T-helper 17 cell (primary cell): ENCODE measurements around the gene CUX1. TPM values are rescaled to one million over a fixed set of nuclear protein-coding genes. Genes with fewer than 3 reads are reported as not detected.
"Not testable (repeated sequence)": the region's sequence is repeated elsewhere in the genome, so short reads cannot be mapped to it uniquely, and the experiment has no call there.

ENCODE experiments used
- ATAC-seq: fragments of 150-1000 bp; cut with Tn5 transposase; 2 replicates; pipeline ENCODE4 v1.10.0; 2021; ENCODE audit warnings: mild to moderate bottlenecking, moderate library complexity
- DNase-seq, 3 donors: peaks; one replicate each; pipeline versions ENCODE4 v3.0.0 to v3.0.0-alpha.2; 2020 to 2021
- H3K9me3 ChIP-seq: one replicate; pipeline ENCODE4 v1.7.0; 2013; ENCODE audit warnings: low read length, mild to moderate bottlenecking; ENCODE audit not compliant: control insufficient read depth, poor library complexity, severe bottlenecking
- H3K27ac Mint-ChIP-seq: one replicate; pipeline ENCODE4 v1.8.0; 2022; ENCODE audit warnings: mild to moderate bottlenecking, moderate library complexity, mixed read lengths
- H3K27me3 Mint-ChIP-seq: one replicate; pipeline ENCODE4 v1.8.0; 2022; ENCODE audit warnings: mixed read lengths
- H3K36me3 Mint-ChIP-seq: one replicate; pipeline ENCODE4 v1.8.0; 2022; ENCODE audit warnings: low read depth, mixed read lengths
- H3K4me1 Mint-ChIP-seq: one replicate; pipeline ENCODE4 v1.8.0; 2022; ENCODE audit warnings: mild to moderate bottlenecking, mixed read lengths
- H3K4me3 Mint-ChIP-seq: one replicate; pipeline ENCODE4 v1.8.0; 2022; ENCODE audit warnings: mild to moderate bottlenecking, moderate library complexity, mixed read lengths
- total RNA-seq, 4 donors: library from RNA in 2 of 4; stranded (reverse) in 2 of 4; gene quantifications; one replicate each; pipeline ENCODE4 v1.2.3 and lab custom pipeline; 2022 to 2026

Gene CUX1
- total RNA-seq, 2 donors from 2014 or later, result 35.6 to 52.8 TPM

DNA sequence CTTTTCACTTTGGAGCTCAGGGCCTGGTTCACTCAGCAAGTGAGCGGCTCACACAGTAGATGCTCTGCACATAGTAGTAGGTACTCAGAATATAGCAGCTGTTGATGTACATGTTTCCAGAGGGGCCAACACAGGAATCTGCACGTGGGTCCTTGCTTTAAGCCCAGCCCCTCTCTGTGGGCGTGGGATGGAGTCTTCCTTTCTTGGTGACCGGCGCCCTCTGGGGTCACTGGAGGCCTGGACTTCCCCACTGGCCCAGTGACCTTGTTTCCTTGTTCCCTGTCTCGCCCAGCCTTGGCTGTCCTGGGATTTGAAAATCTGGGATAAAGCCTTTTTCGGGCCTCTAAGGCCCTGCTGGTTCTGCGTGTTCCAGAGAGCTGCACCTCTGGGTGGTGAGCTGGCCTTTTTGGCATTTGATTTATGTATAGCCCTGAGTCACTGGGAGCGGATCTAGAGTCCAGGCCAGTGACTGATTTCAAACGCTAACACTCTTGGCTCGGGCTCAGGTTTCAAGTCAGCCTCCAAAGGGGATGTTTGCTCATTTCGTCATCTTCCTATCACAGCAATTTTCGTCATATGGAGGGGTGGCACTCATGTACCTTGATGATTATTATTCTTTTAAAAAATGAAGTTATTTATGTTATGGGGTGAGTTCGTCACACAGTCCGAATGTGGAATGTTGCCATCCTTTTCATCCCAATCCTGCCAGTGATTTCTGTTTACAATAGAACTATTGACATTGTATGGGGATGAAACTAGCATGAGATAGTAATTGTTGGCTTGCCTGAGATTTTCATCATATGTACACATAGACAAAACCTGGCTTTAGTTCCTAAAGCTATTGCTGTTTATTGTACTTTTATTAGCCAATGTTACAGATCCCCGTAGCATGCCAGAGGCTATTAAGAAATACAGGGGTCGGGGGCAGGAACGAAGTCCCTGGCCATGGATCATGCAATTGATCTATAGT lies 65.5 kb downstream of the CUX1 start:
- ATAC-seq, result no peak
- peaks cover 24% of the 10 kb centered on the region for H3K4me1 Mint-ChIP-seq

GRCh38 chr7:101884671-101885596 lies 67.5 kb downstream of the CUX1 start:
- H3K9me3 ChIP-seq, result no peaks in the 10 kb centered on the region
- peak overlapping the region; percentile 81 for H3K4me3 Mint-ChIP-seq
- DNase-seq (no peak), ATAC-seq (peak; percentile 61)
- no peaks in the 10 kb centered on the region for H3K36me3 Mint-ChIP-seq
- H3K27me3 Mint-ChIP-seq, result no peaks in the 10 kb centered on the region
- H3K27ac Mint-ChIP-seq, result peak overlapping the region; percentile 97
- peaks cover 28% of the 10 kb centered on the region for H3K4me1 Mint-ChIP-seq

More for the DNA sequence above, 65.5 kb downstream of the CUX1 start:
- H3K27me3 Mint-ChIP-seq, result no peaks in the 10 kb centered on the region
- no peak overlapping the region for H3K4me3 Mint-ChIP-seq
- H3K9me3 ChIP-seq, result no peaks in the 10 kb centered on the region
- H3K36me3 Mint-ChIP-seq, result no peaks in the 10 kb centered on the region
- DNase-seq, result no peak
- H3K27ac Mint-ChIP-seq, result no peak overlapping the region

- no peak for DNase-seq
- H3K27me3 Mint-ChIP-seq, result no peaks in the 10 kb centered on the region
- H3K4me3 Mint-ChIP-seq, result no peak overlapping the region
- H3K36me3 Mint-ChIP-seq, result no peaks in the 10 kb centered on the region
- H3K27ac Mint-ChIP-seq, result peak overlapping the region; percentile 97
- peaks cover 27% of the 10 kb centered on the region for H3K4me1 Mint-ChIP-seq
- no peak for ATAC-seq
- H3K9me3 ChIP-seq, result no peaks in the 10 kb centered on the region
Observed at GRCh38 chr7:101885597-101885955, 68.2 kb downstream of the CUX1 start.

- H3K4me1 Mint-ChIP-seq, result peaks cover 30% of the 10 kb centered on the region
- H3K36me3 Mint-ChIP-seq, H3K27me3 Mint-ChIP-seq, H3K4me3 Mint-ChIP-seq, DNase-seq, H3K9me3 ChIP-seq, ATAC-seq, H3K27ac Mint-ChIP-seq: not testable (repeated sequence)
Observed at GRCh38 chr7:101887352-101887751, 69.9 kb downstream of the CUX1 start.

DNA sequence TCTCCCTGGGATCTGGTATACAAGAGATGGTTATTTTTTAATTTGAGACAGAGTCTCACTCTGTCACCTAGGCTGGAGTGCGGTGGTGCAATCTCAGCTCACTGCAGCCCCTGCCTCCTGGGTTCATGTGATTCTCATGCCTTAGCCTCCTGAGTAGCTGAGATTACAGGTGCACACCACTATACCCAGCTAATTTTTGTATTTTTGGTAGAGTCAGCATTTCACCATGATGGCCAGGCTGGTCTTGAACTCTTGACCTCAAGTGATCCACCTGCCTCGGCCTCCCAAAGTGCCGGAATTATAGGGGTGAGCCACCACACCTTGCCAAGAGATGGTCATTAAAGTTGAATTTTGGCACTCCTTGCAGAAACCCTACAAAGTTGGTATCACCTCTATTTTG lies 71.1 kb downstream of the CUX1 start:
- not testable (repeated sequence) for ATAC-seq, H3K9me3 ChIP-seq, H3K36me3 Mint-ChIP-seq, DNase-seq, H3K27ac Mint-ChIP-seq, H3K27me3 Mint-ChIP-seq
- H3K4me3 Mint-ChIP-seq, result peak overlapping the region; percentile 36
- peaks cover 32% of the 10 kb centered on the region for H3K4me1 Mint-ChIP-seq

GRCh38 chr7:101890749-101891523 lies 73.5 kb downstream of the CUX1 start:
- DNase-seq (no peak), ATAC-seq (no peak)
- Mint-ChIP-seq H3K27ac (no peak overlapping the region), H3K36me3 (no peaks in the 10 kb centered on the region), H3K4me3 (no peak overlapping the region), H3K4me1 (peaks cover 22% of the 10 kb centered on the region), H3K27me3 (no peaks in the 10 kb centered on the region)
- H3K9me3 ChIP-seq, result no peaks in the 10 kb centered on the region

GRCh38 chr7:101891936-101892640 lies 74.7 kb downstream of the CUX1 start:
- H3K9me3 ChIP-seq, result no peaks in the 10 kb centered on the region
- H3K27me3 Mint-ChIP-seq, result no peaks in the 10 kb centered on the region
- DNase-seq (no peak), ATAC-seq (no peak)
- H3K36me3 Mint-ChIP-seq, result no peaks in the 10 kb centered on the region
- no peak overlapping the region for H3K4me3 Mint-ChIP-seq
- H3K4me1 Mint-ChIP-seq, result peaks cover 22% of the 10 kb centered on the region
- H3K27ac Mint-ChIP-seq, result no peak overlapping the region

DNA sequence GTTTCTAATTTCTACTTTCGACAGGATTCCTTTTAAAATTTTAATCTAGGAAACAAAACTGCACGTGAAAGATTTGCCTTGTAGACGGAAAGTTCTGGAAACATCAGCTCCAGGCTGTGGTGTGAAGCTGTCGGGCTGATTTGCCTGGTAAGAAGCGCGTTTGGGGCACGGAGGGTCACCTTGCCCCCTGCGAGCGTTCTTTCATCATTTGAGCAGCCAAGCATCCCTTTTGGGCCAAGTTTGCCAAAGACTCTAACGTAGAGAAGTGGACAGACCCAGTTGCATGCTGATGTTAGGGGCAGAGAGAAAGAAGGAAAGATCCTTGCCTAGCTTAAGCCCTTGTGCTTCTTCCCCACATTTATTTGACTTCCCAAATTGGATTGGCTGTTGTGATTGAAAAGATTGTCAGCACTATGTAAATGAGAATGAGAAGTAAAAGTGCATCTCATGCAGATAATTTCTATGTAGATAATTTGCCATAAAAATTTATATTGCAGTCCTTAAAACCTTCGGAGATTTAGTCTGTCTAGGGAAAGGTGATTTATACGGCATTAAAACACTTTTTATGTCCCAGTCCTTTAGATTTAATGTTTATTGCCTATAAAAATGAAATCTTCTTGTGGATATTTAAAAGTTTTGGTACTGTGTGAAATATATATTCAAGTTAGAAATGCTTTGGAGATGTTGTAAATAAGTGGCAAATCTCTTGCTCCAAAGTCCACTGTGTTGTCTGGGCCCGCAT lies 76.1 kb downstream of the CUX1 start:
- ATAC-seq, result no peak
- no peak overlapping the region for H3K27ac Mint-ChIP-seq
- no peak overlapping the region for H3K4me3 Mint-ChIP-seq
- peaks cover 18% of the 10 kb centered on the region for H3K4me1 Mint-ChIP-seq
- H3K27me3 Mint-ChIP-seq, result no peaks in the 10 kb centered on the region
- H3K36me3 Mint-ChIP-seq, result no peaks in the 10 kb centered on the region
- H3K9me3 ChIP-seq, result no peaks in the 10 kb centered on the region
- DNase-seq, result no peak

DNA sequence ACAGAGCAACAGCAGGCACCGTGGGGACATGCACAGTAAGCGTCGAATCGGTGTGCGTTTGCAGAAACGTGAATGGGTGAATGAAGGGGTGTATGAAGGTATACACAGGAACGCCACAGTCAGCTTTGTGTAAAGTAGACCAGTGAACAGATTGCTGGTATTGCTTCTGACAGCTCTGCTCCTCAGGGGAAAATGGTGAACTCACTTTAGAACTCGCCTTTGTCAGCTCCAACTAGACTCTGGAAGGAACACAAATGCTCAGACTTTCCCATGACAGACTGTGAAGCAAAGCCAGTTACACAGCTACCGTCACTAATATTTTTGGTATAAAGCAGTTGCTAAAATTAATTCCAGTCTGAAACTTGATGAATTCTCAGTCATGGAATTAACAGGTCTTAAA lies 78.9 kb downstream of the CUX1 start:
- no peaks in the 10 kb centered on the region for H3K27me3 Mint-ChIP-seq

GRCh38 chr7:101896941-101897340 lies 79.5 kb downstream of the CUX1 start:
- H3K9me3 ChIP-seq, result no peaks in the 10 kb centered on the region
- DNase-seq (no peak), ATAC-seq (no peak)
- Mint-ChIP-seq H3K4me3 (no peak overlapping the region), H3K4me1 (peaks cover 8% of the 10 kb centered on the region), H3K27ac (no peak overlapping the region), H3K36me3 (no peaks in the 10 kb centered on the region), H3K27me3 (no peaks in the 10 kb centered on the region)

More for the DNA sequence above, 78.9 kb downstream of the CUX1 start:
- Mint-ChIP-seq H3K4me3 (no peak overlapping the region), H3K4me1 (peaks cover 10% of the 10 kb centered on the region), H3K27ac (no peak overlapping the region), H3K36me3 (no peaks in the 10 kb centered on the region)
- ATAC-seq (no peak), DNase-seq (no peak)
- H3K9me3 ChIP-seq, result no peaks in the 10 kb centered on the region

GRCh38 chr7:101898106-101898505 lies 80.7 kb downstream of the CUX1 start:
- no peak overlapping the region for H3K4me3 Mint-ChIP-seq
- H3K27me3 Mint-ChIP-seq, result no peaks in the 10 kb centered on the region
- no peaks in the 10 kb centered on the region for H3K9me3 ChIP-seq
- H3K4me1 Mint-ChIP-seq, result peaks cover 6% of the 10 kb centered on the region
- DNase-seq, result no peak
- no peak overlapping the region for H3K27ac Mint-ChIP-seq
- H3K36me3 Mint-ChIP-seq, result no peaks in the 10 kb centered on the region
- ATAC-seq, result no peak

DNA sequence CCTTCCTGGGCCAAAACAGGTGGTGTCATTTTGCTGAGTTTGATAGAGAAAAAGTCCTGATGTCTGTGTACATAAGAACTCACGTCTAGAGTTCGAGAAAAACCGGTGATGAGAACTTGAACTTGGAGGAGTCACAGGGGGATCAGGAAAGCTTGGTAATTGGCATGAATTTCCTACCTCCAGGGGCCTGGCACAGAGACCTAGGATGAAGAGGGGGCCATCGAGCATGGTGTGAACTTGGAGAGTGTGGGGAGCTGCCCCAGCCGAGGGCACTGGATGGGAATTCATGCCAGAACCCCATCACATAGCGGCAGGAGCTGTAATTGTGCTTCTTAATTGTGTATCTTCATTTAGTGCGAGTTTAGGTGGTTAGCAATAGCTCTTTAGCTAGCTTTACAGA lies 82.2 kb downstream of the CUX1 start:
- no peak for DNase-seq
- H3K36me3 Mint-ChIP-seq, result no peaks in the 10 kb centered on the region
- H3K4me1 Mint-ChIP-seq, result peaks cover 5% of the 10 kb centered on the region
- H3K4me3 Mint-ChIP-seq, result no peak overlapping the region
- ATAC-seq, result no peak
- peak overlapping the region; percentile 47 for H3K27ac Mint-ChIP-seq
- H3K27me3 Mint-ChIP-seq, result no peaks in the 10 kb centered on the region
- H3K9me3 ChIP-seq, result no peaks in the 10 kb centered on the region
